Naive B cell (primary cell): ENCODE measurements around the gene CDK15. TPM values are rescaled to one million over a fixed set of nuclear protein-coding genes. Genes with fewer than 3 reads are reported as not detected.
A peak's percentile ranks its signal among the peaks of the same experiment; 100 is the strongest.

ENCODE experiments used
- ATAC-seq, 2 donors: fragments of 150-1000 bp; cut with Tn5 transposase; 2 replicates each; pipeline ENCODE4 v1.10.0; 2021; ENCODE audit warnings: low read depth in 2 of 2, mild to moderate bottlenecking in 2 of 2, moderate library complexity in 2 of 2
- DNase-seq: peaks from one replicate; pipeline ENCODE4 v3.0.0; 2022
- H3K27ac Mint-ChIP-seq, 6 donors: one replicate each; pipeline ENCODE4 v1.8.0; 2020 to 2022; ENCODE audit warnings: mild to moderate bottlenecking in 6 of 6, mixed read lengths in 6 of 6, moderate library complexity in 5 of 6, inconsistent platforms in 2 of 6
- H3K27me3 Mint-ChIP-seq, 3 donors: one replicate each; pipeline ENCODE4 v1.8.0; 2021 to 2022; ENCODE audit warnings: mixed read lengths in 3 of 3, mild to moderate bottlenecking in 1 of 3
- H3K36me3 Mint-ChIP-seq, 2 donors: one replicate each; pipeline ENCODE4 v1.8.0; 2020 to 2022; ENCODE audit warnings: mixed read lengths in 2 of 2, inconsistent platforms in 1 of 2, mild to moderate bottlenecking in 1 of 2
- H3K4me1 Mint-ChIP-seq, 3 donors: one replicate each; pipeline ENCODE4 v1.8.0; 2020 to 2022; ENCODE audit warnings: mixed read lengths in 3 of 3, inconsistent platforms in 1 of 3, mild to moderate bottlenecking in 1 of 3, moderate library complexity in 1 of 3
- H3K4me3 Mint-ChIP-seq, 8 donors: one replicate each; pipeline ENCODE4 v1.8.0; 2020 to 2022; ENCODE audit warnings: mild to moderate bottlenecking in 8 of 8, mixed read lengths in 8 of 8, moderate library complexity in 8 of 8, inconsistent platforms in 2 of 8
- H3K9me3 Mint-ChIP-seq, 7 donors: one replicate each; pipeline ENCODE4 v1.8.0; 2020 to 2022; ENCODE audit warnings: mixed read lengths in 7 of 7, mild to moderate bottlenecking in 5 of 7, inconsistent platforms in 2 of 7, moderate library complexity in 1 of 7
- polyA plus RNA-seq, 6 donors: library from polyadenylated mRNA; unstranded; fragments of 300-500 nt; fragmentation: Illumina TruSeq; gene quantifications; one replicate each; pipeline ENCODE4 v1.2.3, GENCODE V29; 2021; ENCODE audit warnings: low read depth in 6 of 6

CDK15 gene
- polyA plus RNA-seq, 6 donors from 2014 or later, result not detected

GRCh38 chr2:201918616-201919307, 112.4 kb downstream of the CDK15 start:
- no peak overlapping the region for H3K4me3 Mint-ChIP-seq
- no peak overlapping the region for H3K27ac Mint-ChIP-seq
- H3K36me3 Mint-ChIP-seq, result no peaks in the 10 kb centered on the region
- peaks cover 5 to 13% (median 8%) of the 10 kb centered on the region in 3 donors for H3K27me3 Mint-ChIP-seq
- ATAC-seq, result no peak
- no peak for DNase-seq
- H3K4me1 Mint-ChIP-seq, result no peaks in the 10 kb centered on the region
- peaks cover 0 to 2% (median 0%) of the 10 kb centered on the region in 7 donors for H3K9me3 Mint-ChIP-seq

GRCh38 chr2:201919308-201919634, 112.9 kb downstream of the CDK15 start:
- peaks cover 0 to 2% (median 0%) of the 10 kb centered on the region in 7 donors for H3K9me3 Mint-ChIP-seq
- H3K27ac Mint-ChIP-seq, result no peak overlapping the region
- DNase-seq, result no peak
- ATAC-seq, result no peak
- no peak overlapping the region for H3K4me3 Mint-ChIP-seq
- no peaks in the 10 kb centered on the region for H3K36me3 Mint-ChIP-seq
- H3K4me1 Mint-ChIP-seq, result no peaks in the 10 kb centered on the region
- H3K27me3 Mint-ChIP-seq, result peaks cover 5 to 15% (median 8%) of the 10 kb centered on the region in 3 donors

GRCh38 chr2:201923436-201924328, 117.3 kb downstream of the CDK15 start:
- H3K36me3 Mint-ChIP-seq, result no peaks in the 10 kb centered on the region

GRCh38 chr2:201924453-201924852, 118.1 kb downstream of the CDK15 start:
- ATAC-seq, result no peak
- no peak for DNase-seq
- Mint-ChIP-seq H3K9me3 (peaks cover 0 to 2% (median 0%) of the 10 kb centered on the region in 7 donors), H3K4me1 (peaks cover 0 to 2% (median 0%) of the 10 kb centered on the region in 3 donors), H3K4me3 (no peak overlapping the region), H3K36me3 (no peaks in the 10 kb centered on the region), H3K27ac (no peak overlapping the region), H3K27me3 (peaks cover 19 to 36% (median 29%) of the 10 kb centered on the region in 3 donors)

More at GRCh38 chr2:201923436-201924328, 117.3 kb downstream of the CDK15 start:
- Mint-ChIP-seq H3K27ac (peak overlapping the region in 1 of 6 donors; percentile 61), H3K4me1 (no peaks in the 10 kb centered on the region), H3K4me3 (no peak overlapping the region), H3K9me3 (peaks cover 0 to 2% (median 0%) of the 10 kb centered on the region in 7 donors), H3K27me3 (peaks cover 19 to 36% (median 29%) of the 10 kb centered on the region in 3 donors)
- DNase-seq, result no peak
- no peak for ATAC-seq

GRCh38 chr2:201925056-201925455, 118.7 kb downstream of the CDK15 start:
- ATAC-seq (no peak), DNase-seq (no peak)
- Mint-ChIP-seq H3K27me3 (peaks cover 19 to 36% (median 29%) of the 10 kb centered on the region in 3 donors), H3K4me1 (peaks cover 0 to 2% (median 0%) of the 10 kb centered on the region in 3 donors), H3K36me3 (no peaks in the 10 kb centered on the region), H3K27ac (no peak overlapping the region), H3K4me3 (no peak overlapping the region), H3K9me3 (peaks cover 0 to 2% (median 0%) of the 10 kb centered on the region in 7 donors)

- no peak overlapping the region for H3K27ac Mint-ChIP-seq
- ATAC-seq (no peak), DNase-seq (no peak)
- H3K4me1 Mint-ChIP-seq, result peaks cover 0 to 2% (median 0%) of the 10 kb centered on the region in 3 donors
- H3K4me3 Mint-ChIP-seq, result no peak overlapping the region
- H3K9me3 Mint-ChIP-seq, result peaks cover 0 to 2% (median 0%) of the 10 kb centered on the region in 7 donors
- peaks cover 19 to 34% (median 28%) of the 10 kb centered on the region in 3 donors for H3K27me3 Mint-ChIP-seq
- no peaks in the 10 kb centered on the region for H3K36me3 Mint-ChIP-seq
Observed at GRCh38 chr2:201926067-201926466, 119.7 kb downstream of the CDK15 start.

GRCh38 chr2:201928363-201928762, 122.0 kb downstream of the CDK15 start:
- DNase-seq, result no peak
- no peak overlapping the region for H3K4me3 Mint-ChIP-seq
- peaks cover 18 to 46% (median 43%) of the 10 kb centered on the region in 3 donors for H3K27me3 Mint-ChIP-seq
- no peak for ATAC-seq
- H3K36me3 Mint-ChIP-seq, result no peaks in the 10 kb centered on the region
- H3K4me1 Mint-ChIP-seq, result peaks cover 0 to 2% (median 0%) of the 10 kb centered on the region in 3 donors
- peaks cover 0 to 2% (median 0%) of the 10 kb centered on the region in 7 donors for H3K9me3 Mint-ChIP-seq
- H3K27ac Mint-ChIP-seq, result no peak overlapping the region

- DNase-seq, result no peak
- Mint-ChIP-seq H3K27me3 (peaks cover 23 to 40% (median 39%) of the 10 kb centered on the region in 3 donors), H3K4me3 (no peak overlapping the region), H3K27ac (no peak overlapping the region), H3K36me3 (no peaks in the 10 kb centered on the region), H3K9me3 (peaks cover 0 to 2% (median 0%) of the 10 kb centered on the region in 7 donors), H3K4me1 (peaks cover 0 to 2% (median 0%) of the 10 kb centered on the region in 3 donors)
- no peak for ATAC-seq
Observed at GRCh38 chr2:201929281-201930026, 123.1 kb downstream of the CDK15 start.

GRCh38 chr2:201930043-201930442, 123.7 kb downstream of the CDK15 start:
- Mint-ChIP-seq H3K27me3 (peaks cover 17 to 34% (median 33%) of the 10 kb centered on the region in 3 donors), H3K4me1 (peaks cover 0 to 2% (median 0%) of the 10 kb centered on the region in 3 donors), H3K36me3 (no peaks in the 10 kb centered on the region), H3K4me3 (no peak overlapping the region), H3K27ac (no peak overlapping the region), H3K9me3 (peaks cover 0 to 2% (median 0%) of the 10 kb centered on the region in 7 donors)
- ATAC-seq, result no peak
- DNase-seq, result no peak

GRCh38 chr2:201930831-201931230, 124.5 kb downstream of the CDK15 start:
- Mint-ChIP-seq H3K4me1 (peaks cover 0 to 2% (median 0%) of the 10 kb centered on the region in 3 donors), H3K9me3 (peaks cover 0 to 10% (median 2%) of the 10 kb centered on the region in 7 donors), H3K27ac (no peak overlapping the region), H3K36me3 (no peaks in the 10 kb centered on the region), H3K27me3 (peaks cover 14 to 38% (median 33%) of the 10 kb centered on the region in 3 donors), H3K4me3 (peak overlapping the region in 1 of 8 donors; percentile 3)
- DNase-seq, result no peak
- no peak for ATAC-seq

GRCh38 chr2:201931475-201931874, 125.1 kb downstream of the CDK15 start:
- Mint-ChIP-seq H3K4me1 (peaks cover 0 to 2% (median 0%) of the 10 kb centered on the region in 3 donors), H3K4me3 (no peak overlapping the region), H3K36me3 (no peaks in the 10 kb centered on the region), H3K27ac (no peak overlapping the region), H3K9me3 (peaks cover 0 to 10% (median 2%) of the 10 kb centered on the region in 7 donors), H3K27me3 (peaks cover 14 to 32% (median 28%) of the 10 kb centered on the region in 3 donors)
- ATAC-seq (no peak), DNase-seq (no peak)

- peaks cover 15 to 28% (median 27%) of the 10 kb centered on the region in 3 donors for H3K27me3 Mint-ChIP-seq
- H3K9me3 Mint-ChIP-seq, result peaks cover 0 to 10% (median 2%) of the 10 kb centered on the region in 7 donors
- H3K36me3 Mint-ChIP-seq, result no peaks in the 10 kb centered on the region
- ATAC-seq (no peak), DNase-seq (no peak)
- H3K27ac Mint-ChIP-seq, result no peak overlapping the region
- peaks cover 0 to 2% (median 0%) of the 10 kb centered on the region in 3 donors for H3K4me1 Mint-ChIP-seq
- H3K4me3 Mint-ChIP-seq, result no peak overlapping the region
Observed at GRCh38 chr2:201931951-201932350, 125.6 kb downstream of the CDK15 start.

GRCh38 chr2:201932511-201932910, 126.2 kb downstream of the CDK15 start:
- no peaks in the 10 kb centered on the region for H3K36me3 Mint-ChIP-seq
- peaks cover 0 to 2% (median 0%) of the 10 kb centered on the region in 3 donors for H3K4me1 Mint-ChIP-seq
- DNase-seq (no peak), ATAC-seq (no peak)
- no peak overlapping the region for H3K4me3 Mint-ChIP-seq
- no peak overlapping the region for H3K27ac Mint-ChIP-seq
- H3K9me3 Mint-ChIP-seq, result peaks cover 0 to 10% (median 2%) of the 10 kb centered on the region in 7 donors
- H3K27me3 Mint-ChIP-seq, result peaks cover 17 to 31% (median 28%) of the 10 kb centered on the region in 3 donors
